Fibroblast of peridontal ligament (primary cell): ENCODE results near the gene PHOSPHO1.
A peak's percentile ranks its signal among the peaks of the same experiment; 100 is the strongest.

Source experiments
- DNase-seq: peaks from one replicate; pipeline ENCODE4 v3.0.0-alpha.2; 2010; ENCODE audit errors: extremely low read depth

Gene PHOSPHO1

DNA sequence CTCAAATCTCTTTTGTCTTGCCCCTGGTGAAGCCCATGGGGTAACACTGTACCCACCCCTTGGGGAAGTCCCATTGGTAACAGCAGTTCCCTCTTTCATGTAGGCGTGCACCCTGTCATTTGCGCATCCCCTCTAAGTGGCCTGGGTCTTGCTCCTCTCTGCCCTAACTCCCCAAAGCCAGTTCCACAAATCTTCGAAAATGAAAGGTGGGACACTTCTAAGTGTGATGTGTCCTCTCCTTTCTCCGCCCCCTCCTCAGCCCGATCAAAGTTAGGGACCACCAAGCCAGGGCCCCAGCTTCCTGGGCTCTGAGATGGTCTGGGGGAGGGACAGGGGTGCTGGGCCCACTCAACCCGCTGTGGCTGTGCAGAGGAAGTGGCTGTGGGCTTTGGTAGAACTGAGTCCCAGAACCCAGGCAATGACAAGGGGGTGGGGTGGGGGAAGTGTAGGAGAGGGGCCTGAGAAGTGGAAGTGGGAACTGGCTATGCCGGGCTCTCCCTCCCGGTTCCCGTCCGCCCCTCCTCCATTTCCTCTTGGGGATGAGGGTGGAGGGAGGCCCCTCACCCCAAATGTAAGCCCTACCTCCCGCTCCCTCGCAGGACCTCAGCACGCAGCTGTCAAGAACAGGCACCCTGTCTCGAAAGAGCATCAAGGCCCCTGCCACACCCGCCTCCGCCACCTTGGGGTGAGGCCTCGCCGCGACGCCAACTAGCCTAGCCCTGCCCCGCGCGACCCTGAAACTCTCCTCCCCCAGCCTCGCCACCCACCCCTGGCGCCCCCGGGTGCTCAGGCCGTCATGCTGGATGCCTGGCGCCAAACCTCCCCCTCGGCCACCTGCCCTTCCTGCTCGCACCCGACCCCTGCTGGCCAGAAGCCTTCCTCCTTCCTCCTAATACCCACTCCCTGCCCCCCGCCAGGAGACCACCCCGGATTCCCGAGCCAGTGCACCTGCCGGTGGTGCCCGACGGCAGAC is 11.4 kb downstream of the PHOSPHO1 start:
- no peak for DNase-seq

DNA sequence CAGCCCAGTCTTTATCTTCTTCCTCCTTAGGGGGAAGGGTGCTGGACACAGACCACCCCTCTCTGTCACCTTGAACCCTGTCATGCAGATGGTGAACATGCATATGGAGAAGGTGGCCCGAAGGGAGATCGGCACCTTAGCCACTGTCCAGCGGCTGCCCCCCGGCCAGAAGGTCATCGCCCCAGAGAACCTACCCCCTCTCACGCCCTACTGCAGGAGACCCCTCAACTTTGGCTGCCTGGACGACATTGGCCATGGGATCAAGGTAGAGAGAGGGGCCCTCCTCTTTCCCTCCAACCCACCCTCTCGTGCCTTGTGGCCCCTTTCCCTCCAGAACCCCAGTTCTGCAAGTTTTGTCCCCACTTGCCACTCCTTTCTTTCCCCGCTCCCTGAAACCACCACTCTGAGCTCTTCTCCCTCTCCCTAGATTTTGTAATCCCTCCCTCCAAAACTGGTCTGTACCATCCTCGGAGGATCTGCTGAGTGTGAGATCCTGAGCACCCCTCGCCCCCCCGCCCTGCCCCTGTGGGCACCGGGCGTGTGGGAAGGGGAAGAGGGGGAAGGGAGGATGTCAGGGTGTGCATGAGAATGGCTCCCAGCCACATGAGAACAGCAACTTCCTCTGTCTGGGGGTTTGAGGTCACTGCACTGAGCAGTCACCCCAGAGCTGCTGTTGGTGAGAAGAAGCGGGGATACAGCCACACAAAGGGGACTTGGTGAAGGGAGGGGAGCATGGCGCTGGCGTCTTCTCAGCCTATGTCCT is 12.8 kb downstream of the PHOSPHO1 start:
- DNase-seq: no peak

DNA sequence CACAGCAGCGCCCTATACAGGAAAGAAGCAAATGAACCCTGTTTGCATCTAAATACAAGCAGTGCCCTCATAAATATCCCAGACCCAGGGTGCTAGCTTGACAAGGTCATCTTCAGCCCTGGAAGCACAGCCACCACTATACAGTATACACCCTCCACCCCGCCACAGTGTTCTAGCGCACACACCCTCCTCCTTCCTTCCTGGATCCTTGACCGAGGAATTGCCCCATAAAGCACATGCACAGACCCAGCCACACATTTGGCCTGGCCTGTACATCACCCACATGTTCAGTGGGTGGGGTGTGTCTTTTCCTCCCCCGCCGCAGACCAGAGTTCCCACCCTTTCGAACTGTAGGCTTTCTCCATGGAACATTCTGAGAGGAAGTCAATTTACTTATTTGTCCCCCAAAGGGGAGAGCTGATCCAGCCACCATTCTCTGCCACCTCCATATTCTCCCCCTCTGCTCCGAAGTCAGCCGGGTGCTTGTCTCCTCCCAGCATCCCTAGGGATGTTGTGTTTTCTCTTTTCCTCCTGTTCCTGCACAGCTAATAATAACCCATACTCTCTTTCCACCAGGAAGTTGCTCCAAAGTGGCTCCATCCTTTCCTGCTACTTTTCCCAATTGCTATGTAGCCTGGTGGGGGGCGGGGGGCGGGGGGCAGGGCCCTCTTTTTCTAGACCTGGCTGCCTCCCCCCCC is 13.5 kb downstream of the PHOSPHO1 start:
- DNase-seq: no peak

DNA sequence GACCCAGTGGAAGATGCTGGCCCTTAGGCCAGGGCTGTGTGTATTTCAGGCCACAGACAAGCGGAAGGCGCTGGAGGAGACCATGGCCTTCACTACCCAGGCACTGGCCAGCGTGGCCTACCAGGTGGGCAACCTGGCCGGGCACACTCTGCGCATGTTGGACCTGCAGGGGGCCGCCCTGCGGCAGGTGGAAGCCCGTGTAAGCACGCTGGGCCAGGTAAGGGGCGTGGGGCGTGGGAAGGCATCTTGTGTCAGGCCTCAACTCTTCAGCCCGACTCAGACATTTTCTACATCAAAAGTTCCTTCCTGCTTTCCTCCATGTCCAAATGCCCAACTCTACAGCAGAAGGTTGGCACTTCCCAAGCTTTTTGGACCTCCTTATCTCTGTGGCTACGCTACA is 14.1 kb downstream of the PHOSPHO1 start:
- no peak for DNase-seq

DNA sequence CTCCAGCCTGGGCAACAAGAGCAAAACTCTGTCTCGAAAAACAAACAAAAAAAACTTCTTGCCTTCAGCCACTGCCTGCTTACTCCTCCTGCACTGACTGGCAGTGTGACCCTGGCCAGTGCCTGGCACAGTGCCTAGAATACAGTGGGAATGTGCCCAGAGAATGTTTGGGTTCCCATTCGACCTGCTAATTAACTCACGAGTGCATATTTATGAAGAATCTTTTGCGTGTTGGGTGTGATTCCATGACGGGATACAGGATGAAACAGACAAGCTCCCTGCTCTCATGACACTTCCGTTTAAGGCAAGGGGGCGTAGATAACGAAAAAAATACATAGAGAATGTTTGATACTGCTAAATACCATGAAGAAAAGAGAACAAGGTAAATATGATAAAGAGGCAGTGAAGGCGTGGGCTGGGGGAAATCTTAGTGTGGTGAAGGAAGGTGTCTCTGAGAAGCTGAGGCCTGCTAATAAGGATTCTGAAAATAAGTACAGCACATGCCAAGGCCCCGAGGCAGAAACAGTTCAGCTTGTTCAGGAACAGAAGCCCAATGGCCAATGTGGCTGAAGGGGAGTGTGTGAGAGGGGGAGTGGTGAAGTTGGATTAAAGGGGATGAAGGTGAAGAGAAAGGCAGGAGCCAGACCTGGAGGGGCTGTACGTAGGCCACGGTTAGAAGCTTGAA is 15.8 kb downstream of the PHOSPHO1 start:
- DNase-seq: no peak

DNA sequence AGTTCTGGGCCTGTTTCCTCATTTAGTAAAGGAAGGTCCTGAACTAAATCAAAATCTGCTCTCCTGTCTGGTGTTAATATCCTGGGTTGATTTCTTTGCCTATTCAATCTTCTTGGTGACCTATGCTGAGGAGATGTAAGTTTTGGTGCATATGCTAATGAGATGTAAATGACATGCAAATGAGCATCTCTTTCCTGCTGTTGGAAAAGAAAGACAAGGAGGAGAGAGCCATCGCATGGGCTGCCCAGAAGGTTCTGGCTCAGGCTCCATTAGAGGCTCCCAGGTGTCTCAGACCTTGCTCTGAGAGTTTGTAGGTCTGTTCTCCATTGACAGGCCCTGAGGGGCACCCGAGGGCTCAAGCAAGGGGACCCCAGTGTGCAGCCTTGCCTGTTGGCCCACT is 16.7 kb downstream of the PHOSPHO1 start:
- DNase-seq: no peak

DNA sequence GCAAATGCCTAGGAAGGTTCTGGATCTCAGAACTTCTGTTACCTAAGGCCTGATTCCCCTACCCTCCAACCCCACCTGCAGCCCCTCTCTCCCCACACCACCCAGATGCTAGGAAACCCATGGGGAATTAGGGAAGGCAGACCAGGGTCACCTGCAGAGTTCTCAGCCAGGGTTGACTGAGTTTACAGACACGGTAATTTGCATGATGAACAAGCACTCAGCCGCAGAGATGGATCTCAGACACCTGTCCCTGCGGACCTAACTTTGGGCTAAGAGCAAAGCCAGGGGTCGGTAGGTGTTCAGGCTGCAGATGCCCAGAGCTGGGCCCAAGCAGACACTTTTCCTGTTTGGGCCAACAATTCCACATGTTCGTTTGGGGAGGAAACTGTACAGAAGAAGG is 17.2 kb downstream of the PHOSPHO1 start:
- DNase-seq: no peak

DNA sequence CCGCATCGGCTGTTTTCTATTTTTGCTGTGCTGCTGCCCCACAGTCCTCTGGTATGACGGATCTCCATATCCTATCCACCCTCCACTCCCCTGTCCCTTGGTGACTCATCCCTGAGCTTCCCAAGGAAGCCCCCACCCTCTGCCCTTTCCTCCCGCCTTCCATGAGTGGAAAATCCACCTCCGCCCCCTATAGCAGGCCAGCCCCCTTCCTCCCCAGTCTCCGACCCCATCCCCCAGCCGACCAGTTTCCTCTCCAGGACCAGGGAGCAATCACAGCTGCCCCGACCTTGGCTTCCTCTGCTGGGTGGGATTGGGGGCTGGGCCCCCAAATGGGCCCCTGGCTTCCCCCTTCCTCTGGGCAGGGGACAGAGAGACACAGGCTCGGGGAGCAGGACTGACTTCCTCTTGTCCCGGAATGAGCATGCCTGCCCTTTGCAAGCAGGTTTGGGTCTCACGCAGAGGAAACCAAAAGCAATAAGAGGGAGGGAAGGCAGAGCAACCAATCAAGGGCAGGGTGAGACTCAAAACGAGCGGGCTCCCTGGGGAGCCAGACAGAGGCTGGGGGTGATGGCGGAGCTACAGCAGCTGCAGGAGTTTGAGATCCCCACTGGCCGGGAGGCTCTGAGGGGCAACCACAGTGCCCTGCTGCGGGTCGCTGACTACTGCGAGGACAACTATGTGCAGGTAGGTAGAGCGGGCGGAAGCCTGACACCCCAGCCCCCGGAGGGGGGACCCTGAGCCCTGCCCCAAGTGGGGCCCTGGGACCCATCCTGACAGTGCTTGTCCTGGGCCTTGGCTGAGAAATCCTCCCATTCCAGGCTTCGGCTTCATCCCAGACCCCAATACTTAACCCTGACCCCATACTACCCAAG is 20.2 kb downstream of the PHOSPHO1 start, which contains the start of the genes ABI3 and GNGT2:
Gene ABI3 (plus strand): TSS at position 550 of the 872 bp plus-strand sequence. CDS start 18 bp downstream, at position 568.
Gene GNGT2 (minus strand): TSS at position 417 of the 872 bp plus-strand sequence. CDS start 3,152 bp downstream, outside the sequence.
- DNase-seq: peak; percentile 30

DNA sequence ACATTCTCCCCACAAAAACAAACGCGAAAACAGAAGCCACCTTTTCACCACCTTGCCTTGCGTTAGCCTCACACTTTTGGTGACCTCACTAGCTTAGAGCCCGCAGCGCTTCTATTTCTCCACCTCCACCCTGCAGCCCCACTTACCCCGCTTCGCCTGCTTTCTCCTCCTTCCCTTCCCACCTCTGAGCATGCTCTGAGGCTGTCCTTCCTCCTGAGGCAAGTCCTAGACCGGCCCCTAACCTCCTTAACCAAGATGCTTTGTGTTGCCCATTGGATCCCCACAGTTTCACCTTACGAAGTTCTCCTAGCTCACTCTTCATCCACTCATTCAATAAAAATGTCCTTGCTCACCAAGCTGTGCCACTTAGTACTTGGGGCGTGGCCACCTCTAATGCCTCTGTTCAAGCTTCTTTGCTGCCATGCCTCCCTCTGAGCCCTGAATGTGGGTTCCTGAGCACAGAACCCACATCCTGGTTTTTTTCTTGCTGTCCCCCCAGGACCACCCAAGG is 21.5 kb downstream of the PHOSPHO1 start:
- no peak for DNase-seq

DNA sequence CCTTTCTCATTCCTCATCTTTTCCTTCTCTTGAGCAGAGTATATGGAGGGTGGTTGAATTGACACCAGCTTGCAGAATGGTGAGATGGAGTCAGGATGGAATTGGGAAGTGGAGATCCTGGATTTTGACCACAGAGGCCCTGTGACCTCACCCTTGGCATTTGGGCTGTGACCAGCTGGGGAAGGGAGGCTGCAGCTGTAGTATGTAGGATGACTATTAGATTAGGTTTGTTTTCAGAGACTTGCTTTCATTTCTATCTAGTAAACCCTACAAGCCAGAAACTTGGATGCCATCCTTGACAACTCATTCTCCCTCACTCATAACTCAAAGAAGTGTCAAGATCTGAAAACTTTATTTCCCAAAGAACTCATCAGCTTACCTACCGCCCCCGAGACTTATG is 26.1 kb downstream of the PHOSPHO1 start:
- DNase-seq: peak; percentile 59

DNA sequence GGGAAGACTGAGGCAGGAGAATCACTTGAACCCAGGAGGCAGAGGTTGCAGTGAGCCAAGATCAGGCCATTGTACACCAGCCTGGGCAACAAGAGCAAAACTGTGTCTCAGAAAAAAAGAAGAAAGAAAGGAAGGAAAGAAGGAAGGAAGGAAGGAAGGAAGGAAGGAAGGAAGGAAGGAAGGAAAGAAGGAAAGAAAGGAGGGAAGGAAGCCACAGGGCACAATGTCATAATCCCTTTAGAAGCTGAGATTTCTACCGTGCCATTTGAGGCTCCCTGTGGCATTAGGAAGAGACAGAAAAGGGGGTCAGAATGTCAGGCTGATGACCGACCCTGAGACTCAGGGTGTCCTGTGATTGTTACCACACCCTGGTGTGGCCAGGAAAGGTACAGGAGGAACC is 26.8 kb downstream of the PHOSPHO1 start:
- DNase-seq: no peak

DNA sequence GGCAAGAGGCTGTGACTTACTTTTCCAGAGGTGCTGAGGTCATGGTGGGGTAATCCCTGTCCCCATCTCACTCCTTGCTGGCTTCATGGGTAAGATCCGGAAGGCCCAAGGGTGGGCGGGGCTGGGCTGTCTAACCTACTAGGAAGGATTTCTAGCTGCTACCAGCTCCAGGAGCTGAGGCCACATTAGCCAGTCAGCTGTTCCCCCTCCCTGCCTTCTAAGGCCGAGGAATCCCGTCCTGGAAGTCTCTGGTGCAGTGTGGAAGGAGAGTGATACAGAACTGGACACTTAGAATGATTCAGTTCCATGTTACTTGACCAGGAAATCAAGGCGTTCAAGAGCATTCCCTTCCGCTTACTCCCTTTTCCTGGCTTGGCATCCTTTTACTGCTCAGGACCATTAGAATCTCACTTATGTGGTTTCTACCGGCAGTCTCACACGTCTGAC is 29.1 kb downstream of the PHOSPHO1 start:
- no peak for DNase-seq

DNA sequence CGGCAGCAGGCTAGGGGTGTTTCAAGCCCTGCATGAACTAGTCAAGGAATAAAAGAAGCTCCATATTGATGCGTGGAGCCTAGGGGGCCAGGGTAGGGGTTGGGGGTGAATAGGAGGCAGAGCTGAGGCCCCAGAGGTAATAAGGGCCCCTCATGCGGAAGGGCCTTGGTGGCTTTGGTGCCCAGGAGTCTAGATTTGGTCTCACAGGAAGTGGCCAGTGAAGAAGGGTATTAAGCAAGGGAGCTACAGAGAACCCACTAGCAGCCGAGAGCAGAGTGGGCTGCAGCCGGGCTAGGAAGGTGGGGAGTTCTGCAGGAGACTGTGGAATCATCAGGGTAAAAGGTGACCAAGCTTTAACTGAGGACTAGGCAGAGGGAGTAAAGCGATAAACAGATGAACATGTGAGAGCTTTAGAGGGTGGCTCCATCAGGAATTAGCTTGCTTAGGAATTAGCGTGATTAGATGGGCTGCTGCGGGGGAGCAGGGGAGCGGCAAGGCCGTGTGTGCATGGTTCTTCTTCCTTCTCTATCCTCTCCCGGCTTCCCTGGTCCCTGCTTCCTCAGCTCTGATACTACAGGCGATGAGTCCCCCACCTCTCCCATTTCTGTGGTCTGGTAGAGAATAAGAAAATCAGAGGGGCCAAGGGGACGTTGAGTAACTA is 30.0 kb downstream of the PHOSPHO1 start:
- no peak for DNase-seq

DNA sequence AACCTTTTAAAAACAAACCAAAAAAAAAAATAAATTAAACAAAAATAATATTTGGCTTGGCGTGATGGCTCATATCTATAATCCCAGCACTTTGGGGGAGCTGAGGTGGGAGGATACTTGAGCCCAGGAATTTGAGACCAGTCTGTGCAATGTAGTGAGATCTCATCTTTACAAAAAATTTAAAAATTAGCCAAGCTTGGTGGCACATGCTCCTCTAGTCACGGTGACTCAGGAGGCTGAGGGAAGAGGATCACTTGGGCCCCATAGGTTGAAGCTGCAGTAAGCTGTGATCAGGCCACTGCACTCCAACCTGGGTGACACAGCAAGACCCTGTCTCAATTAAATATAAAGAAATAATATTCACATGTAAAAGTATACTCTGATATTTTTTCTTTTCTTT is 32.4 kb downstream of the PHOSPHO1 start:
- DNase-seq: no peak

DNA sequence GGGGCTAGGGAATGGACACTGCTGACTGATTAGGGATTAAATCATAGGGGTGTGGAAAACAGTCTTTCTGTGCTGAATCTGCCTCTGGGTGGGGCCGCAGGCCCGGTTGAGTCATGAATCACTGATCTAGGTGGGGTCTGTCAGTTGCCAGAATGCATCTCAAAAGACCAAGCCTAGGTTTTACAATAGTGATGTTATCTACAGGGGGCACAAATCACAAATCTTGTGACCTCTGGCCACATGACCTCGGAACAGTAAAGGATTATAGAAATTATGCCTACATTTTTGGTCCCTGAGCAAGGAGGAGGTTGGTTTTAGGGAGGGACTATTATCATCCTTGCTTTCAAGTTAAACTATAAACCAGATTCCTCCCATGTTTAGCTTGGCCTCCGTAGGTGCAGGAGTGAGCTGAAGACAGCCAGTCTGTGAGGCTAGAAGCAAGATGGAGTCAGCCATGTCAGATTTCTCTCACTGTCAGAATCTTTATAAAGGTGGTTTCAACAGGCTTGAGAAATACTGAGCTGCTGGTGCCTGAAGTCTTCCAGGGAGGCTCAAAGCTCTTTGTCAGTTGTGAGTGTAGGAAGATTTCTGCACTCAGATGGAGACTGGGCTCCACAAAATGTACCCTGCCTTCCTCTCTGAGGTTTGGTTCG is 33.1 kb downstream of the PHOSPHO1 start:
- no peak for DNase-seq

DNA sequence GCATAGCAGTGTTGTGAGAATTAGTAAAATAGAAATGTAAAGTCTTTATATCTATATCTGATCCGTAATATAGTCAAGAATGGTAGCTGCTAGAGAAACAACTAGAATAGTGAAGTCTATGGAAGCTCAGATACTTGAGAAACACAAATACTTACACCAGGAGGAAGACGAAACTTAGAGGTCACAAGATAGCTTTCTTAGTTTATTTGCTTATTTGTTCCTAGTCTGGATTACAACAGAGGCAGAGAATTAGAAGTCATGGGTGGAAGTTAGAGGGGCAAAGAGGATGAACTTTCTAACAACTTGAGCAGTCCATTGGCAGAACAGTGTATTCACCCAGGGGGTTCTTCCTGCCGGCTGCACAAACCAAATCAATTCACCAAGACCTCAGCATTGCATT is 34.1 kb downstream of the PHOSPHO1 start:
- DNase-seq: no peak

DNA sequence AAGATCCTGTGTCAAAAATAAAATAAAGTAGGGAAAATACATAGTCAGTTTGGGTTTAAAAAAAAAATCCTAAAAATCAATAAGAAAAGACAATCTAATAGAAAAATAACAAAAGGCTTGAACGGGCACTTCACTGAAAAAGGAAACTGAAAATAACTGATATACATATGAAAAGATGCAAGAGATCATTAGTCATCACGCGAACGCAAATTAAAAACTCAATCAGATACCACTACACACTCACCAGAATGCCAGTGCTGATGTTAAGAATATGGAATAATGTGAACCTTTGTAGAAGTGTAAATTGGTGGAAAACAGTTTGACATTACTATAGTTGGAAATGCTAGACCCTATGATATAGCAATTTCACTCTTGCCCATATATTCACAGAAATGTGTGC is 34.8 kb downstream of the PHOSPHO1 start:
- no peak for DNase-seq

DNA sequence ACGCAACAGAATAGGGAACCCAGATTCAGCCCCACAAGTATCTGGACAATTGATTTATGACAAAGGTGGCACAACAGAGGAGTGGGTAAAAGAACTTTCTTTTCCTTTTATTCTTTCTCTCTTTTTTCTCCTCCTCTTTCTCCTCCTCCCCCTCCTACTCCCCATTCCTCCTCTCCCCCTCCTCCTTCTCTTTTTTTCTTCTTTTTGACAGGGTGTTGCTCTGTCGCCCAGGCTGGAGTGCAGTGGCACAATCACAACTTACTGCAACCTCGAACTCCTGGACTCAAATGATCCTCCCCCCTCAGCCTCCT is 36.3 kb downstream of the PHOSPHO1 start:
- DNase-seq: no peak
